Right cardiac atrium (tissue), 5 donors: ENCODE data around the gene CDRT4. TPM values are rescaled to one million over a fixed set of nuclear protein-coding genes. Genes with fewer than 3 reads are reported as not detected.

Source experiments
- ATAC-seq, 2 donors: fragments of 200-7000 bp; cut with Tn5 transposase; one replicate each; pipeline versions ENCODE4 v1.8.0 to v1.9.1; 2020; ENCODE audit warnings: moderate library complexity in 2 of 2, mild to moderate bottlenecking in 1 of 2
- DNase-seq, 3 donors: peaks; one replicate each; pipeline ENCODE4 v3.0.0-alpha.2; 2020
- H3K27ac ChIP-seq: one replicate; pipeline ENCODE4 v1.5.1; 2013; ENCODE audit warnings: mild to moderate bottlenecking, low read length, control low read depth, moderate library complexity
- H3K27me3 ChIP-seq: one replicate; pipeline ENCODE4 v1.6.1; 2013; ENCODE audit not compliant: control insufficient read depth, insufficient read depth
- H3K4me1 ChIP-seq: one replicate; pipeline ENCODE4 v1.6.1; 2013; ENCODE audit warnings: low read length; ENCODE audit not compliant: control insufficient read depth, insufficient read depth
- H3K4me3 ChIP-seq: one replicate; pipeline ENCODE4 v1.5.1; 2013; ENCODE audit warnings: low read length, control low read depth
- H3K9me3 ChIP-seq: one replicate; pipeline ENCODE4 v1.6.1; 2013; ENCODE audit warnings: low read length; ENCODE audit not compliant: control insufficient read depth
- WGBS: extraction: QIAGEN DNeasy Blood & Tissue Kit; methylation state at CpG from one replicate; pipeline ENCODE4 v1.1.7; 2013; 5-methylcytosine and 5-hydroxymethylcytosine counted together
- intact Hi-C, 4 donors: fragments of 100-400 bp; cut with DNase I; formaldehyde crosslinking; loops; one replicate each; pipeline versions ENCODE4 v1.11.0 to v1.14.0; 2022 to 2023
- long read RNA-seq, 4 donors: library from polyadenylated mRNA; unstranded; transcript quantifications; one replicate each; pipeline ENCODE4 v2.0.0, GENCODE V29; 2020 to 2021
- polyA plus RNA-seq: library from polyadenylated mRNA; stranded (reverse); fragments of 200-250 nt; gene quantifications from one replicate; pipeline ENCODE4 v1.2.3, GENCODE V29; 2013
- total RNA-seq, 4 donors: library from RNA; stranded (reverse); fragmentation: NEBNext Ultra II Directional; extraction: Animal tissue kit (Norgen Biotek cat#: 25700); gene quantifications; one replicate each; pipeline ENCODE4 v1.2.1, GENCODE V29; 2021
- donor health status: healthy with polysubstance abuse.
- donor health status: DM: no; HTN: yes; CAD: no.
- donor health status: DM: no; HTN: no; CAD: no.
- donor health status: DM: no; HTN: yes; CAD: no; lungs with severe emphysema.
- donor health status: DM: yes; HTN: yes; CAD: no.

The CDRT4 gene
- total RNA-seq (1 to 10 TPM; 1.4 to 3.6 (median 2.3) TPM), polyA plus RNA-seq (2.7 TPM)
- long read RNA-seq, donor 1, partial matches to known transcripts: 0 of 4 reads
- long read RNA-seq, donor 1, other reads (novel, unspliced or antisense): 3 of 4 reads
- long read RNA-seq, donor 2: 0 reads
- long read RNA-seq, donor 3, partial matches to known transcripts: 2 of 5 reads
- long read RNA-seq, donor 3, other reads (novel, unspliced or antisense): 1 of 5 reads
- long read RNA-seq, donor 4: 0 reads

- WGBS: 87% methylated on average over 3 of the region's 3 CpGs
- no peak for DNase-seq
- Histone ChIP-seq H3K27me3 (no peaks in the 10 kb centered on the region), H3K27ac (no peak within 1 kb of the TSS), H3K4me1 (peaks cover 17% of the 10 kb centered on the region), H3K4me3 (no peak within 1 kb of the TSS), H3K9me3 (no peaks in the 10 kb centered on the region)
- intact Hi-C loops: no loop called here
- no peak for ATAC-seq
Measured at GRCh38 chr17:15467592-15467991, at the start of gene CDRT4. Gene CDRT4 (minus strand): TSS chr17:15467621. CDS start chr17:15440238, 27,383 bp downstream.

- ATAC-seq (no peak), DNase-seq (no peak)
- intact Hi-C loops: no loop called here
- H3K27me3 ChIP-seq: no peaks in the 10 kb centered on the region
- H3K27ac ChIP-seq: no peak overlapping the region
- WGBS: 96% methylated on average over 8 of the region's 8 CpGs
- H3K4me3 ChIP-seq: no peak overlapping the region
- H3K4me1 ChIP-seq: no peaks in the 10 kb centered on the region
- no peaks in the 10 kb centered on the region for H3K9me3 ChIP-seq
Measured at GRCh38 chr17:15516150-15516549, 48.7 kb upstream of the CDRT4 start.

- H3K9me3 ChIP-seq: no peaks in the 10 kb centered on the region
- no peak overlapping the region for H3K27ac ChIP-seq
- no peak for ATAC-seq
- no peaks in the 10 kb centered on the region for H3K4me1 ChIP-seq
- 82% methylated on average over 2 of the region's 2 CpGs for WGBS
- intact Hi-C loops: no loop called here
- no peak overlapping the region for H3K4me3 ChIP-seq
- no peaks in the 10 kb centered on the region for H3K27me3 ChIP-seq
- DNase-seq: no peak
Measured at GRCh38 chr17:15514469-15514868, 47.0 kb upstream of the CDRT4 start.

GRCh38 chr17:15513856-15514459 is 46.5 kb upstream of the CDRT4 start:
- WGBS: 69% methylated on average over 9 of the region's 9 CpGs
- H3K4me1 ChIP-seq: no peaks in the 10 kb centered on the region

GRCh38 chr17:15513058-15513791 is 45.8 kb upstream of the CDRT4 start:
- H3K27ac ChIP-seq: peak overlapping the region; percentile 12
- intact Hi-C loops: no loop called here
- H3K9me3 ChIP-seq: no peaks in the 10 kb centered on the region
- DNase-seq: no peak
- ATAC-seq: no peak
- no peaks in the 10 kb centered on the region for H3K27me3 ChIP-seq
- H3K4me1 ChIP-seq: no peaks in the 10 kb centered on the region
- WGBS: 55% methylated on average over 6 of the region's 6 CpGs
- H3K4me3 ChIP-seq: no peak overlapping the region

More at GRCh38 chr17:15513856-15514459, 46.5 kb upstream of the CDRT4 start:
- H3K27ac ChIP-seq: no peak overlapping the region
- ATAC-seq: no peak
- H3K27me3 ChIP-seq: no peaks in the 10 kb centered on the region
- no peaks in the 10 kb centered on the region for H3K9me3 ChIP-seq
- H3K4me3 ChIP-seq: no peak overlapping the region
- no peak for DNase-seq
- intact Hi-C loops: no loop called here

- 94% methylated on average over 4 of the region's 4 CpGs for WGBS
- Histone ChIP-seq H3K4me1 (no peaks in the 10 kb centered on the region), H3K4me3 (no peak overlapping the region), H3K9me3 (no peaks in the 10 kb centered on the region), H3K27me3 (no peaks in the 10 kb centered on the region), H3K27ac (no peak overlapping the region)
- ATAC-seq (no peak), DNase-seq (no peak)
- intact Hi-C loops: no loop called here
Measured at GRCh38 chr17:15512071-15512709, 44.8 kb upstream of the CDRT4 start.

GRCh38 chr17:15511142-15511541 is 43.7 kb upstream of the CDRT4 start:
- intact Hi-C loops: no loop called here
- no peak for DNase-seq
- Histone ChIP-seq H3K27me3 (no peaks in the 10 kb centered on the region), H3K4me1 (no peaks in the 10 kb centered on the region), H3K27ac (no peak overlapping the region), H3K4me3 (no peak overlapping the region), H3K9me3 (no peaks in the 10 kb centered on the region)
- no peak for ATAC-seq
- 79% methylated on average over 2 of the region's 2 CpGs for WGBS

GRCh38 chr17:15510361-15510760 is 42.9 kb upstream of the CDRT4 start:
- 44% methylated on average over 3 of the region's 3 CpGs for WGBS
- no peaks in the 10 kb centered on the region for H3K4me1 ChIP-seq
- H3K27me3 ChIP-seq: no peaks in the 10 kb centered on the region
- DNase-seq (no peak), ATAC-seq (peak in 1 of 2 donors; percentile 60)
- intact Hi-C loops: no loop called here
- no peak overlapping the region for H3K4me3 ChIP-seq
- H3K27ac ChIP-seq: no peak overlapping the region
- H3K9me3 ChIP-seq: no peaks in the 10 kb centered on the region

- Histone ChIP-seq H3K27ac (no peak overlapping the region), H3K4me3 (no peak overlapping the region), H3K9me3 (no peaks in the 10 kb centered on the region), H3K27me3 (no peaks in the 10 kb centered on the region), H3K4me1 (no peaks in the 10 kb centered on the region)
- 85% methylated on average over 5 of the region's 5 CpGs for WGBS
- DNase-seq (no peak), ATAC-seq (peak in 1 of 2 donors; percentile 24)
- intact Hi-C loops: loop anchor here in 1 of 4 donors (10.0 kb wide), 1 partner anchor 104 kb away; no protein-coding TSS in a partner anchor
Measured at GRCh38 chr17:15509095-15509494, 41.7 kb upstream of the CDRT4 start.

- WGBS: 70% methylated on average over 7 of the region's 7 CpGs
- ATAC-seq (peak in 1 of 2 donors; percentile 18), DNase-seq (no peak)
- no peak overlapping the region for H3K27ac ChIP-seq
- H3K27me3 ChIP-seq: no peaks in the 10 kb centered on the region
- no peaks in the 10 kb centered on the region for H3K4me1 ChIP-seq
- H3K4me3 ChIP-seq: no peak overlapping the region
- intact Hi-C loops: loop anchor here in 1 of 4 donors (10.0 kb wide), 1 partner anchor 104 kb away; no protein-coding TSS in a partner anchor
- H3K9me3 ChIP-seq: no peaks in the 10 kb centered on the region
Measured at GRCh38 chr17:15508466-15508865, 41.0 kb upstream of the CDRT4 start.

GRCh38 chr17:15507896-15508295 is 40.5 kb upstream of the CDRT4 start:
- no peak overlapping the region for H3K27ac ChIP-seq
- no peaks in the 10 kb centered on the region for H3K27me3 ChIP-seq
- no peaks in the 10 kb centered on the region for H3K9me3 ChIP-seq
- H3K4me3 ChIP-seq: no peak overlapping the region
- 86% methylated on average over 3 of the region's 3 CpGs for WGBS
- ATAC-seq (peak in 1 of 2 donors; percentile 10), DNase-seq (no peak)
- intact Hi-C loops: loop anchor here in 1 of 4 donors (10.0 kb wide), 1 partner anchor 103 kb away; no protein-coding TSS in a partner anchor
- H3K4me1 ChIP-seq: no peaks in the 10 kb centered on the region
